Activated naive CD4-positive, alpha-beta T cell (primary cell): ENCODE data around the gene SRSF2.
"Not testable (repeated sequence)": the region's sequence is repeated elsewhere in the genome, so short reads cannot be mapped to it uniquely, and the experiment has no call there.

Experiments
- DNase-seq, 4 experiments: peaks; one replicate each; lab custom pipeline; 2025; lab: John Stamatoyannopoulos, UW

SRSF2 gene

DNA sequence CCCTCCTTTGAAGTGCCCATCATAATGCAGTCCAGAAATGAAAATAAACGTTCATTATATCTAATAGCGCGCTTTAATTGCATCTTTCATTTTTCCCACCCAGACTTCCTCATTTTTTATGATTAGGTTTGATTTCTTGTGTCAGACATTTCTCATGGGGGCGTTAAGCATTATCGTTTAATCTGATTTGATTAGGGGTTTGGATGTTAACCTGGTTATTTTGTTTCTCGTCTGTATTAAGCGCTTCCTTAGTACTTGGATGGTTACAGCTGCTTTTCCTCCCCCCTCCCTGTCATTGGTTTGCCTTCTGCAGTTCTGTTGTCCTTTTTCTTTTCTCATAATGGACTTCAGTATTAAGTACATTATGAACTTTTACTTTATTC lies 1.3 kb upstream of the SRSF2 start:
- no peak for DNase-seq

DNA sequence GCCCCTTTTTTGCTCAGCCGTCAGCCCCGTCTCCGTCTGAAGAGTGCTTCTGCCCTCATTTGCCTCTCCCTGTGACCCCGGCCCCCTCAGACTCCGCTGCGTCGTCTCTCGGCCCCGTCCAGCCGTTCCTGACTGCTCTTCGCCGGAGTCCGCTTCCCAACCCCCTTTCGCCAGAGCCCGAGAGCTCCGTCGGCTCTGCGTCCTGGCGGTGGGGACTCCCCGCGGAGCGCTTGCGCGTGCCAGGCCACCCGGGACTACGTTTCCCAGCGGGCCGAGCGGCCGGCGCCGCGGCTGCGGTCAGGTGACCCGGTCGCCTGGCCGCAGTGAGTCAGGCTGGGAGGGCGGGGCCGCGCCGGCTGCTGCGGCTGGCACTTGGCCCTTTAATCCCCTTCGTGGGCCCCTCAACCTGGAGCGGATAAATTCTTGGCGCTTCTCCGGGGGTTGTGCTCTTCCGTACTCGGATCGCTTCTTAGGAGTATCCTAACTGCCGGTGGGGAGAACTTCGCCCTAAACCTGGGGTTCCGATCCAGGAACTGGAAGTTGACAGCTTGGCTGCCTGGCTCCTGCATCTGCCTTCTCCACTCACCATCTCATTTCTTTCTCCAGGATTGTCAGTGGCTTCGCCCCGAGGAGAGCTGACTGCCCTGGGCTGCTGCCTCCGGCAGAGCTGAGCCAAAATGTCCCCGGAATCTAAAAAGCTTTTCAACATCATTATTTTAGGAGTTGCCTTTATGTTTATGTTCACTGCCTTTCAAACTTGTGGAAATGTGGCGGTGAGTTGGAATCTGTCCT lies 741 bp upstream of the SRSF2 start, which contains the start of gene MFSD11:
Gene MFSD11, plus strand, starts transcription at position 444 of the 792 bp plus-strand sequence. Its CDS starts 234 bp downstream, at position 678.
- DNase-seq = peak; percentile 79 to 97 (median 87)

DNA sequence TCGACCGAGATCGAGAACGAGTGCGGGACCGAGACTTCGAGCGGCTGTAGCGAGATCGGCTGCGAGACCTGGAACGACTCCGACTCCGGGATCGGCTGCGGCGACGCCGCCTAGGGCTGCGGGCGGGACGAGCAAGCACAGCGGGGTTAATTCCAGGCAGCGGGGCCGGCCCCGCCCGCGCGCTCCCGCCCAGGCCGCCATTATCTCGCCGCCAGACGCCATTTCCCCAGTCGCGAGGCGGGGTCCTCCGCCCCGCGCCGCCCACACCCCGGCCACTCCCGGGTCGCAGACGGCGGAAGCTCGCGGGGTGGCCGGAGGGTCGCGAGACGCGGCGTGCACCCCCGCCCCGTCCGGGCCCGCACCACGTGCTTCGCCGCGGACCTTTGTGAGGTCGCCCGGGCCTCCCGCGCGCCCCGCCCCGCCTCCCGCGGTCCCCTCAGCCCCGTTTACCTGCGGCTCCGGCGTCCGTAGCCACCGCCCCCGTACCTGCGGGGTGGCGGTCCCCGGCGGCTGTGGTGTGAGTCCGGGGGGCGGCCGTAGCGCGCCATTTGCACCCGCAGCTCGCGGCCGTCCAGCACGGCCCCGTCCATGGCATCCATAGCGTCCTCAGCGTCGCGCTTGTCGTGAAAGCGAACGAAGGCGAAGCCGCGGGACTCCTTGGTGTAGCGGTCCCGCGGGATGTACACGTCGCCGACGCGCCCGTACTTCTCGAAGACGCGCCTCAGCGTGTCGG lies 616 bp downstream of the SRSF2 start:
- peak; percentile 38 to 66 (median 48) for DNase-seq

DNA sequence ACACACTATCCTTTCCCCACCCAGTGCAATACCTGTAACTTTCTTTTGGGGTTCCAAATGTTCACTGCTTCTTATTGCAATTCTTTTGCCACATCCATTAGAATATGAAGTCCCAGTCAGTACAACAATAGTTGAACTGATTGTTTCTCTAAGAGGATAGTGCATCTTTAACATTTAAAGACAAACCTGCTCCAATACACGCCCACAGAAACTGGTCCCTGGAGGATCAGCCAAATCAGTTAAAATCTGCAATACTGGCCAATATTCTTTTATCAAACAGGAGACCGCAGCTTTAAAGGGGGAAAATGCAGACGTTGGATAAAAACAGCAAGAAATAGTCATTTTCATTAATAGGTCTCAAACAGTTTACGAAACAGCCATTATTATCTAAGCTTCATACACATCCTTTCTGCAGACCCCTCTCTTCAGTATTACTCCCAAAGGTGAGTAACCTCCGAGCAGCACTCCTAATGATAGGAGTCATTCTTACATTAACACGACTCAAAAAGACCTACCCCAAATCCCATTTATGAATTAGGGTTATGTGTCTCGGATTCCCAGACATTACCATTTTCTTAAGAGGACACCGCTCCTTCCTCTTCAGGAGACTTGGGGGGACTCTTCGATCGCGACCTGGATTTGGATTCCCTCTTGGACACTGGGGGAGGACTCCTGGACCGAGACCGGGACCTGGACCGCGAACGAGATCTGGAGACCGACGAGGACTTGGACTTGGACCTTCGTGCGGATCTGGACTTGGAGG lies 1.4 kb downstream of the SRSF2 start:
- no peak for DNase-seq

DNA sequence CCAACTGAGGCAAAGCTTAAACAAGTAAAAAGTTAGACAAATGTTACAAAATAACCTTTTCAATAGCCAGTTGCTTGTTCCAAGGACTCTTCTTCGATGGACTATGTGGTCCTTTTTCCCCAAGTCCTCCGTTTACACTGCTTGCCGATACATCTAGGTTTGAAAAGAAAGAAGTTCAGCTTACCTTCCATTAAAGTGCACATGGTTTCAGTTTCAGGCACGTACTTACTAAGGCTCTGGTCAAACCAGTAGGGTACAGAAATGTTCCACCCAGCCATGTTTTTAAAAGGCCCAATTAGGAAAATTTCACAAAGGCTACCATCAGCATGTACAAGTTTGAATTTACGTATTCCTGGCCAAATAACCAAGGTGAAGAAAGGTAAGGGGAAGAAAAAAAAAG lies 2.1 kb downstream of the SRSF2 start:
- no peak for DNase-seq

GRCh38 chr17:76734080-76734840 lies 2.9 kb downstream of the SRSF2 start:
- DNase-seq = no peak

- no peak for DNase-seq
These were observed 3.5 kb downstream of the SRSF2 start for GRCh38 chr17:76733618-76733957.

GRCh38 chr17:76732734-76733617 lies 4.2 kb downstream of the SRSF2 start:
- no peak for DNase-seq

GRCh38 chr17:76731800-76732733 lies 5.1 kb downstream of the SRSF2 start:
- DNase-seq = not testable (repeated sequence)

DNA sequence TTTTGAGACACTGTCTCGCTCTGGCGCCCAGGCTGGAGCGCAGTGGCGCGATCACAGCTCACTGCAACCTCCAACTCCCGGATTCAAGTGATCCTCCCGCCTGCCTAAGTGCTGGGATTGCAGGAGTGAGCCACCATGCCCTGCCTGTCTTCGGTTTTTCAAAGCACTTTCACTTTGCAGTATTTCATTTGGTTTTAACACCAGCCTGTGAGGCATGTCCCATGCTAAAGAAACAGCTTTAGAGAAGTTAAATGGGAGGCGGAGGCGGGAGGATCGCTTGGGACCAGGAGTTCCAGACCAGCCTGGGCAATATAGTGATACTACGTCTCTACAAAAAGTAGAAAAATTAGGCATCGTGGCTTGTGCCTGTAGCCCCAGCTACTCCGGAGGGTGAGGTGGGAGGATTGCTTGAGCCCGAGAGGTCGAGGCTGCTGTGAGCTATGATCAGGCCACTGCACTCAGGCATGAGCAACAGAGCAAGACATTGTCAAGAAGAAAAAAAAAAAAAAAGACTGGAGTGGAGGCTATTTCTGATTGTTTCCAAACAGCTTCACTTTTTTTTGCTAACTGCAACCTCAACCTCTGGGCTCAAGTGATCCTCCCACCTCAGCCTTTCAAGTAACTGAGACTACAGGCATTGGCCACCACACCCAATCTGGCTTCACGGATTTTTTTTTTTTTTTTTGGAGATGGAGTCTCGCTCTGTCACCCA lies 9.2 kb downstream of the SRSF2 start:
- no peak for DNase-seq

GRCh38 chr17:76726776-76727718 lies 10.1 kb downstream of the SRSF2 start, which contains the start of gene METTL23:
TSS of gene METTL23 (plus strand) at chr17:76726839. CDS start at chr17:76729711, 2,872 bp downstream.
- peak in 3 of 4 experiments; percentile 67 to 76 (median 75) for DNase-seq

- peak; percentile 82 to 90 (median 87) for DNase-seq
These were observed 10.8 kb downstream of the SRSF2 start, which contains the start of gene JMJD6 for GRCh38 chr17:76726231-76726775. TSS of gene JMJD6 (minus strand) at chr17:76726606. CDS start at chr17:76726475, 131 bp downstream.

- peak; percentile 42 to 63 (median 42) for DNase-seq
These were observed 11.4 kb downstream of the SRSF2 start for GRCh38 chr17:76725580-76726230.

DNA sequence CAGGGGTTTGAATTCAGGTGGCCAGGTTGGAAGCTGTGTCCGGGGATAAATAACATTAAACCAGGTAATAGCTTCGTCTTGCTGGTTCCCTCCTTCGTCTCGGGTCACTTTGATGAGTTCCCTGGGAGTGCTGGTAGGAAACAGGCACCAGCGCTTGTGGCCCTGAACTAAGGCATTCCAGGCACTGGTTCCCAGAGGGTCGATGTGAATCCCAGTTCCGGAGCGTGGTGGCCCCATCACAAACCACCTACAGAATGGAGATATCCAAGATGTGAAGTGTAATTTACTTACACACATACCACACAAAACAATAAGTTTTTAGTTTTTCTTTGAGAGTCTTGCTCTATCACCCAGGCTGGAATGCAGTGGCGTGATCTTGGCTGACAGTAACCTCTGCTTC lies 13.3 kb downstream of the SRSF2 start:
- no peak for DNase-seq

- not testable (repeated sequence) for DNase-seq
These were observed 14.2 kb downstream of the SRSF2 start for GRCh38 chr17:76722977-76723376.

DNA sequence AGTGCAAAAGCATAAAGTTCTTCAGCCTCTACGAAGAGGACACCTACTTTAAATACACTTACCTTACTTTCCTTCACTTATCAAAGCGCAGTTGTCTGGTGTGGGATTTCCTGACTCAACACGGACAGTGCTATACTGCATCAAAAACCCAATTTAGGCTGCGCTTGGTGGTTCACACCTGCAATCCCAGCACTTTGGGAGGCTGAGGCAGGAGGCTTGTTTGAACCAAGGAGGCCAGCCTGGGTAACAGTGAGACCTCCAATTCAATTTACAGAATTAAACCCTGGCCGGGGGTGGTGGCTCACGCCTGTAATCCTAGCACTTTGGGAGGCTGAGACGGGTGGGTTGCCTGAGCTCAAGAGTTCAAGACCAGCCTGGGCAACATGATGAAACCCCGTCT lies 14.9 kb downstream of the SRSF2 start:
- no peak for DNase-seq

DNA sequence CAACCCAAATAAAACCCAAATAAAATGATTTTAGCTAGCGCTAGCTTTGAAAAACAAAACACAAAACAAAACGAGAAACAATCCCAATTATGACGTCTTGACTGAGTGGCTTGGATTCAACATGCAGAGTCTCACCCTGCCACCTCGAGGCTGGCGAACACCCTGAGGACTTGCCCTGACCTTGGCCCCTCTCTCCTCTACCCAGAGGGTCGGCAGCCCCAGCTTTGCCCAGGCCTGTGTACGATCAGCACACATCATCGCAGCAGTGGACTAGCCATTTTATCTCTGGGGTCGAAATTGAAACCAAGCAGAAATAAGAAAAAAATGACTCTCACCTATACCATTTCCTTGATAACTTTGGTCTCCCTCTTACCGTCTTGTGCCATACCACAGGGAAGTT lies 15.7 kb downstream of the SRSF2 start:
- no peak for DNase-seq
